Neural cell (in vitro differentiated cells): ENCODE data around the gene CARMIL1. TPM values are rescaled to one million over a fixed set of nuclear protein-coding genes. Genes with fewer than 3 reads are reported as not detected.

ENCODE experiments used
- H2AFZ ChIP-seq: fragments of 200-600, 300-800 bp; sonication (generic), shearing (Covaris generic); 2 replicates; pipeline ENCODE4 v1.6.0; 2014; ENCODE audit warnings: low read depth, mild to moderate bottlenecking, antibody characterized with exemption, low read length, moderate library complexity
- H3F3A ChIP-seq: fragments of 200-600 bp; shearing (Covaris generic); 2 replicates; pipeline ENCODE4 v1.6.1; 2016; ENCODE audit warnings: mild to moderate bottlenecking, moderate library complexity, mixed read lengths, antibody characterized with exemption, low read length; ENCODE audit not compliant: insufficient read depth, poor library complexity, severe bottlenecking
- H3K27ac ChIP-seq: fragments of 200-600, 300-800 bp; sonication (generic), shearing (Covaris generic); 2 replicates; pipeline ENCODE4 v1.5.1; 2014; ENCODE audit warnings: mild to moderate bottlenecking, low read length, moderate library complexity
- H3K27me3 ChIP-seq: fragments of 300-800, 200-600 bp; sonication (generic), shearing (Covaris generic); 2 replicates; pipeline ENCODE4 v1.6.0; 2014; ENCODE audit warnings: mild to moderate bottlenecking, low read depth, low read length, moderate library complexity; ENCODE audit not compliant: insufficient read depth
- H3K36me3 ChIP-seq: fragments of 300-800, 200-600 bp; sonication (generic), shearing (Covaris generic); 2 replicates; pipeline ENCODE4 v1.5.1; 2014; ENCODE audit warnings: mild to moderate bottlenecking, antibody characterized with exemption, low read length, moderate library complexity; ENCODE audit not compliant: insufficient read depth
- H3K4me2 ChIP-seq: fragments of 300-800, 200-600 bp; sonication (generic), shearing (Covaris generic); 2 replicates; pipeline ENCODE4 v1.6.0; 2014; ENCODE audit warnings: mild to moderate bottlenecking, low read length
- H3K4me3 ChIP-seq: fragments of 300-800, 200-600 bp; sonication (generic), shearing (Covaris generic); 2 replicates; pipeline ENCODE4 v1.5.1; 2014; ENCODE audit warnings: mild to moderate bottlenecking, low read length, moderate library complexity
- H3K79me2 ChIP-seq: fragments of 200-600 bp; shearing (Covaris generic); replicated peaks from 2 replicates; pipeline ENCODE4 v1.6.0; 2014; ENCODE audit warnings: mild to moderate bottlenecking, low read length, moderate library complexity; ENCODE audit not compliant: insufficient read depth
- H3K9ac ChIP-seq: fragments of 300-800, 200-600 bp; sonication (generic), shearing (Covaris generic); 2 replicates; pipeline ENCODE4 v1.6.1; 2016; ENCODE audit warnings: mild to moderate bottlenecking, low read length, mixed read lengths
- H3K9me2 ChIP-seq: fragments of 200-600 bp; shearing (Covaris generic); 2 replicates; pipeline ENCODE4 v1.6.1; 2016; ENCODE audit warnings: mild to moderate bottlenecking, low read length, mixed read lengths; ENCODE audit not compliant: insufficient read depth
- H3K9me3 ChIP-seq: fragments of 200-600, 300-800 bp; sonication (generic), shearing (Covaris generic); 2 replicates; pipeline ENCODE4 v1.6.1; 2016; ENCODE audit warnings: mild to moderate bottlenecking, mixed run types, low read length, moderate library complexity, mixed read lengths
- H4K20me1 ChIP-seq: fragments of 200-600 bp; shearing (Covaris generic); 2 replicates; pipeline ENCODE4 v1.6.1; 2016; ENCODE audit warnings: mild to moderate bottlenecking, mixed run types; ENCODE audit not compliant: insufficient read depth
- EP300 ChIP-seq: fragments of 450-650 bp; conservative IDR thresholded peaks from 2 replicates; pipeline ENCODE4 v1.6.1; 2014; ENCODE audit warnings: antibody characterized with exemption, mild to moderate bottlenecking, moderate library complexity; ENCODE audit not compliant: poor library complexity, severe bottlenecking
- EZH2 ChIP-seq: fragments of 200-600, 300-800 bp; shearing (Covaris generic), sonication (generic); IDR thresholded peaks from 2 replicates; pipeline ENCODE4 v1.6.1; 2014; ENCODE audit warnings: antibody characterized with exemption, low read length, borderline replicate concordance, mild to moderate bottlenecking; ENCODE audit not compliant: insufficient read depth, poor library complexity, severe bottlenecking
- MXI1 ChIP-seq: fragments of 450-650 bp; conservative IDR thresholded peaks from 2 replicates; pipeline ENCODE4 v1.6.1; 2014; ENCODE audit warnings: antibody characterized with exemption, mild to moderate bottlenecking; ENCODE audit not compliant: poor library complexity, severe bottlenecking
- POLR2AphosphoS5 ChIP-seq: IDR thresholded peaks from 2 replicates; pipeline ENCODE4 v1.6.1; 2012
- RAD21 ChIP-seq: fragments of 450-650 bp; conservative IDR thresholded peaks from 2 replicates; pipeline ENCODE4 v1.6.1; 2014; ENCODE audit warnings: antibody characterized with exemption, mild to moderate bottlenecking, moderate library complexity
- SMC3 ChIP-seq: fragments of 450-650 bp; conservative IDR thresholded peaks from 2 replicates; pipeline ENCODE4 v1.6.1; 2014; ENCODE audit warnings: antibody characterized with exemption, mild to moderate bottlenecking, moderate library complexity; ENCODE audit not compliant: poor library complexity
- TAF1 ChIP-seq: IDR thresholded peaks from 2 replicates; pipeline ENCODE4 v1.6.1; 2012; ENCODE audit warnings: low read depth
- polyA plus RNA-seq: library from polyadenylated mRNA; depleted of rRNA; stranded (reverse); fragments of >200 nt; gene quantifications from 2 replicates; pipeline ENCODE4 v1.2.3, GENCODE V29; 2014
- TF ChIP-seq, protein P1 (sequence below): IDR thresholded peaks from 2 replicates; pipeline ENCODE4 v1.6.1; 2012; ENCODE audit warnings: borderline replicate concordance
- TF ChIP-seq, protein P2 (sequence below): fragments of 450-650 bp; IDR thresholded peaks from 2 replicates; pipeline ENCODE4 v1.5.1; 2014; ENCODE audit warnings: antibody characterized with exemption, mild to moderate bottlenecking, moderate library complexity; ENCODE audit not compliant: poor library complexity, severe bottlenecking

CARMIL1 gene
- polyA plus RNA-seq, 1 donor from 2014 or later: 5.3 TPM

DNA sequence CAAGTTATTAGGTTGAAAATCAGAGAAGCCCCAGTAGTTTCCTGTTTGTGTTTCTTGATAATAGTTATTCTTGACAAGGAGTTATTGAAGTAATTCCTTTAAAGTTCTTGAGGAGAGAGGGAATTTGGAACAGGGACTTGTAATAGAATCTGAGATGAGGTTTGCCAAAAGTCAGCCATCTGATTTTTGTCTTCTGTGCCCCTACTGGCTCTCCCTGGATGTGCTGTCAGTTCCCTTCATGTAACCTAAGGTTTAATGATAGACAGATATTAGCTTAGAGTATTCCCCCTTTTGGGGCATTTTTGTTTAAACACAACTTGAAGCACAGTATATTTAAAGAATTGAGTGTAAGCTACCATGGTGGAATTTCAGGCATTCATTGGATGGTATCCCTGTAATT, 71.4 kb downstream of the CARMIL1 start:
- Histone ChIP-seq H3K9ac (no peak overlapping the region), H2AFZ (no peak overlapping the region), H4K20me1 (no peaks in the 10 kb centered on the region), H3K4me2 (no peak overlapping the region), H3K27me3 (no peaks in the 10 kb centered on the region), H3K79me2 (no peaks in the 10 kb centered on the region), H3K4me3 (no peak overlapping the region), H3K9me2 (no peaks in the 10 kb centered on the region), H3K27ac (no peak overlapping the region), H3K9me3 (no peaks in the 10 kb centered on the region), H3F3A (no peaks in the 10 kb centered on the region), H3K36me3 (no peaks in the 10 kb centered on the region)
- TF ChIP-seq SMC3 (no peak), EZH2 (no peak), EP300 (no peak), TAF1 (no peak), RAD21 (no peak), MXI1 (no peak), POLR2AphosphoS5 (no peak)
- TF ChIP-seq, protein P1, sequence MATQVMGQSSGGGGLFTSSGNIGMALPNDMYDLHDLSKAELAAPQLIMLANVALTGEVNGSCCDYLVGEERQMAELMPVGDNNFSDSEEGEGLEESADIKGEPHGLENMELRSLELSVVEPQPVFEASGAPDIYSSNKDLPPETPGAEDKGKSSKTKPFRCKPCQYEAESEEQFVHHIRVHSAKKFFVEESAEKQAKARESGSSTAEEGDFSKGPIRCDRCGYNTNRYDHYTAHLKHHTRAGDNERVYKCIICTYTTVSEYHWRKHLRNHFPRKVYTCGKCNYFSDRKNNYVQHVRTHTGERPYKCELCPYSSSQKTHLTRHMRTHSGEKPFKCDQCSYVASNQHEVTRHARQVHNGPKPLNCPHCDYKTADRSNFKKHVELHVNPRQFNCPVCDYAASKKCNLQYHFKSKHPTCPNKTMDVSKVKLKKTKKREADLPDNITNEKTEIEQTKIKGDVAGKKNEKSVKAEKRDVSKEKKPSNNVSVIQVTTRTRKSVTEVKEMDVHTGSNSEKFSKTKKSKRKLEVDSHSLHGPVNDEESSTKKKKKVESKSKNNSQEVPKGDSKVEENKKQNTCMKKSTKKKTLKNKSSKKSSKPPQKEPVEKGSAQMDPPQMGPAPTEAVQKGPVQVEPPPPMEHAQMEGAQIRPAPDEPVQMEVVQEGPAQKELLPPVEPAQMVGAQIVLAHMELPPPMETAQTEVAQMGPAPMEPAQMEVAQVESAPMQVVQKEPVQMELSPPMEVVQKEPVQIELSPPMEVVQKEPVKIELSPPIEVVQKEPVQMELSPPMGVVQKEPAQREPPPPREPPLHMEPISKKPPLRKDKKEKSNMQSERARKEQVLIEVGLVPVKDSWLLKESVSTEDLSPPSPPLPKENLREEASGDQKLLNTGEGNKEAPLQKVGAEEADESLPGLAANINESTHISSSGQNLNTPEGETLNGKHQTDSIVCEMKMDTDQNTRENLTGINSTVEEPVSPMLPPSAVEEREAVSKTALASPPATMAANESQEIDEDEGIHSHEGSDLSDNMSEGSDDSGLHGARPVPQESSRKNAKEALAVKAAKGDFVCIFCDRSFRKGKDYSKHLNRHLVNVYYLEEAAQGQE: no peak
- TF ChIP-seq, protein P2, sequence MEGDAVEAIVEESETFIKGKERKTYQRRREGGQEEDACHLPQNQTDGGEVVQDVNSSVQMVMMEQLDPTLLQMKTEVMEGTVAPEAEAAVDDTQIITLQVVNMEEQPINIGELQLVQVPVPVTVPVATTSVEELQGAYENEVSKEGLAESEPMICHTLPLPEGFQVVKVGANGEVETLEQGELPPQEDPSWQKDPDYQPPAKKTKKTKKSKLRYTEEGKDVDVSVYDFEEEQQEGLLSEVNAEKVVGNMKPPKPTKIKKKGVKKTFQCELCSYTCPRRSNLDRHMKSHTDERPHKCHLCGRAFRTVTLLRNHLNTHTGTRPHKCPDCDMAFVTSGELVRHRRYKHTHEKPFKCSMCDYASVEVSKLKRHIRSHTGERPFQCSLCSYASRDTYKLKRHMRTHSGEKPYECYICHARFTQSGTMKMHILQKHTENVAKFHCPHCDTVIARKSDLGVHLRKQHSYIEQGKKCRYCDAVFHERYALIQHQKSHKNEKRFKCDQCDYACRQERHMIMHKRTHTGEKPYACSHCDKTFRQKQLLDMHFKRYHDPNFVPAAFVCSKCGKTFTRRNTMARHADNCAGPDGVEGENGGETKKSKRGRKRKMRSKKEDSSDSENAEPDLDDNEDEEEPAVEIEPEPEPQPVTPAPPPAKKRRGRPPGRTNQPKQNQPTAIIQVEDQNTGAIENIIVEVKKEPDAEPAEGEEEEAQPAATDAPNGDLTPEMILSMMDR: no peak

DNA sequence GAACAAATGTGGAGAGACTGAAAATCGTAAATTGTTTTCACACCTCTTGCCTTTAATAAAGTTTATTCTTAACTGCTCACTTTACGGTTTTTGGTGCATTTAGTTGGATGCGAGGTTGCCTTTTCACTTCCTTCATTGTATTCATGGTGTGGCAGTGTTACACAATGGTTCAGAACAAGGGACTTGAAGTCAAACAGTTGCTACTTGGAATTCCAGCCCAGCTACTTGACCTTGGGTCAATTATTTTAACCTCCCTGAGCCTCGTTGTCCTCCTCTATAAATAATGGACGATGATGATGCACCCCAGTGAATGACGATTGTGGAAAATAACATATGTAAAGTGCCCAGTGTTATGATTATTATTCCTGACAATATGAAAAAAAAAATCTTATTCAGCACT, 72.3 kb downstream of the CARMIL1 start:
- TF ChIP-seq, protein P2: no peak
- no peak for TF ChIP-seq POLR2AphosphoS5
- TF ChIP-seq SMC3: no peak
- TF ChIP-seq RAD21: no peak
- no peak for TF ChIP-seq EP300
- TF ChIP-seq EZH2: no peak
- TF ChIP-seq, protein P1: no peak
- TF ChIP-seq TAF1: no peak
- TF ChIP-seq MXI1: no peak
- no peak overlapping the region for H3K4me2 ChIP-seq
- H3K36me3 ChIP-seq: no peaks in the 10 kb centered on the region
- H2AFZ ChIP-seq: no peak overlapping the region
- no peaks in the 10 kb centered on the region for H3K79me2 ChIP-seq
- no peaks in the 10 kb centered on the region for H3K9me3 ChIP-seq
- no peak overlapping the region for H3K9ac ChIP-seq
- no peaks in the 10 kb centered on the region for H3K27me3 ChIP-seq
- no peaks in the 10 kb centered on the region for H3K9me2 ChIP-seq
- H4K20me1 ChIP-seq: no peaks in the 10 kb centered on the region
- no peak overlapping the region for H3K4me3 ChIP-seq
- H3K27ac ChIP-seq: no peak overlapping the region
- H3F3A ChIP-seq: no peaks in the 10 kb centered on the region
